Adrenal gland (tissue), 12 donors: ENCODE measurements around the gene AGPAT1. TPM values are rescaled to one million over a fixed set of nuclear protein-coding genes. Genes with fewer than 3 reads are reported as not detected.

Source experiments
- DNase-seq, 7 donors: peaks; one replicate each; pipeline ENCODE4 v3.0.0-alpha.2; 2019 to 2020
- H3K27ac ChIP-seq, 5 donors: fragments of 200-600 bp; sonication (generic) in 4 of 5; 1 replicate in 3 of 5; 2 replicates in 2 of 5; pipeline versions ENCODE4 v1.5.1 to v1.8.0; 2016 to 2020; ENCODE audit warnings: mild to moderate bottlenecking in 1 of 5
- H3K27me3 ChIP-seq: fragments of 200-600 bp; 2 replicates; pipeline ENCODE4 v1.8.0; 2021
- H3K36me3 ChIP-seq, 2 donors: fragments of 200-600 bp; replicated peaks in 1 of 2; 1 replicate in 1 of 2; 2 replicates in 1 of 2; pipeline versions ENCODE4 v1.5.1 to v1.8.0; 2018 to 2022
- H3K4me1 ChIP-seq, 2 donors: fragments of 200-600 bp; replicated peaks in 1 of 2; 1 replicate in 1 of 2; 2 replicates in 1 of 2; pipeline versions ENCODE4 v1.5.1 to v1.8.0; 2018 to 2021
- H3K4me3 ChIP-seq, 4 donors: fragments of 200-600 bp; sonication (generic) in 3 of 4; one replicate each; pipeline ENCODE4 v1.5.1; 2016 to 2018
- H3K9me3 ChIP-seq, 3 donors: fragments of 200-600 bp; sonication (generic) in 1 of 3; replicated peaks in 1 of 3; 1 replicate in 2 of 3; 2 replicates in 1 of 3; pipeline versions ENCODE4 v1.5.1 to v1.8.0; 2016 to 2021
- POLR2A ChIP-seq, 2 donors: fragments of 450-650 bp; IDR thresholded peaks; one replicate each; pipeline ENCODE4 v1.6.1; 2017; ENCODE audit warnings: antibody characterized with exemption in 2 of 2, mild to moderate bottlenecking in 2 of 2, moderate library complexity in 1 of 2
- WGBS, 4 donors: extraction: QIAGEN DNeasy Blood & Tissue Kit in 2 of 4; methylation state at CpG; one replicate each; pipeline versions ENCODE4 v1.1.5 to v1.1.7; 2013 to 2017; 5-methylcytosine and 5-hydroxymethylcytosine counted together
- intact Hi-C, 2 donors: fragments of 100-400 bp; cut with DNase I; formaldehyde crosslinking; loops; one replicate each; pipeline versions ENCODE4 v1.14.1 to v1.15.0; 2022 to 2023
- polyA plus RNA-seq, 3 donors: library from polyadenylated mRNA; stranded (reverse); fragments of 200-250 nt in 2 of 3; fragments of 350-450 nt in 1 of 3; fragmentation: Illumina TruSeq in 1 of 3; extraction: RNeasy Lipid Tissue Mini Kit (QIAGEN cat#74804) in 1 of 3; gene quantifications; one replicate each; pipeline ENCODE4 v1.2.3, GENCODE V29; 2013 to 2014
- total RNA-seq, 9 donors: library from RNA; depleted of rRNA in 4 of 9; stranded (reverse); fragments of >200 nt in 4 of 9; fragments of 120-200 nt in 1 of 9; fragmentation: NEBNext Ultra II Directional in 1 of 9; extraction: Animal tissue kit (Norgen Biotek cat#: 25700) in 1 of 9; gene quantifications; one replicate each; pipeline versions ENCODE4 v1.1.0 to v1.2.4, GENCODE V29; 2013 to 2023
- TF ChIP-seq, protein P1 (sequence below), 6 experiments: fragments of 450-650 bp in 4 of 6; fragments of 200-600 bp in 2 of 6; sonication (generic) in 1 of 6; IDR thresholded peaks; 1 replicate in 5 of 6; 2 replicates in 1 of 6; pipeline versions ENCODE4 v1.5.1 to v1.8.0; 2016 to 2021; ENCODE audit warnings: antibody characterized with exemption in 6 of 6, mild to moderate bottlenecking in 2 of 6, moderate library complexity in 1 of 6
- donor health status: healthy with polysubstance abuse.
- donor health status: Bipolar disorder and iron deficiency.
- donor health status: DM: yes; HTN: yes; CAD: no.
- donor health status: DM: no; HTN: no; CAD: no.
- donor health status: DM: no; HTN: no; CAD: no.
- donor health status: DM: yes; HTN: yes; CAD: no.

Gene AGPAT1
- total and polyA plus RNA-seq, 12 donors: 51.9 to 91.9 (median 68.5) TPM

DNA sequence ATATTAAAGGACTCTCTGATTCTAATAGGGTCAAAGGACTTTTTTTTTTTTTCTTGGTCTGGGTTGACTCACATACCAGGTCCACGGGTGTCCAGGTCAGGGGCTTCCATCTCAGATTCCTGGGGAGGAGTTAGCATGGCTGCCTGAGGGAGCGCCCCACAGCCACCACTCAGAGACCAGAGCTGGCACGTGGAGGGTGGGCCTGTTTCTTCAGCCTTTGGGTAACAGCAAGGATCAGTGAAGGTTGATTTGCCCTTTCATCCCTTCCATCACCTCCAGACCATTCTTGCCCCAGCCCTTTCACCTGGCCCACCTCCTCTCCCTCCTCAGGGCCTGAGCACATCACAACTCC is 22.4 kb upstream of the AGPAT1 start:
- Histone ChIP-seq H3K4me3 (no peak overlapping the region), H3K27me3 (no peaks in the 10 kb centered on the region), H3K36me3 (no peaks in the 10 kb centered on the region), H3K4me1 (peaks cover 6 to 26% of the 10 kb centered on the region in 2 donors), H3K9me3 (no peaks in the 10 kb centered on the region), H3K27ac (no peak overlapping the region)
- TF ChIP-seq, protein P1, sequence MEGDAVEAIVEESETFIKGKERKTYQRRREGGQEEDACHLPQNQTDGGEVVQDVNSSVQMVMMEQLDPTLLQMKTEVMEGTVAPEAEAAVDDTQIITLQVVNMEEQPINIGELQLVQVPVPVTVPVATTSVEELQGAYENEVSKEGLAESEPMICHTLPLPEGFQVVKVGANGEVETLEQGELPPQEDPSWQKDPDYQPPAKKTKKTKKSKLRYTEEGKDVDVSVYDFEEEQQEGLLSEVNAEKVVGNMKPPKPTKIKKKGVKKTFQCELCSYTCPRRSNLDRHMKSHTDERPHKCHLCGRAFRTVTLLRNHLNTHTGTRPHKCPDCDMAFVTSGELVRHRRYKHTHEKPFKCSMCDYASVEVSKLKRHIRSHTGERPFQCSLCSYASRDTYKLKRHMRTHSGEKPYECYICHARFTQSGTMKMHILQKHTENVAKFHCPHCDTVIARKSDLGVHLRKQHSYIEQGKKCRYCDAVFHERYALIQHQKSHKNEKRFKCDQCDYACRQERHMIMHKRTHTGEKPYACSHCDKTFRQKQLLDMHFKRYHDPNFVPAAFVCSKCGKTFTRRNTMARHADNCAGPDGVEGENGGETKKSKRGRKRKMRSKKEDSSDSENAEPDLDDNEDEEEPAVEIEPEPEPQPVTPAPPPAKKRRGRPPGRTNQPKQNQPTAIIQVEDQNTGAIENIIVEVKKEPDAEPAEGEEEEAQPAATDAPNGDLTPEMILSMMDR (IDR thresholded peaks at IDR 0.05): no peak
- TF ChIP-seq POLR2A (IDR thresholded peaks at IDR 0.05): no peak
- 65 to 72% (median 67%) methylated on average over 2 to 3 of the region's 3 CpGs for WGBS, 4 donors
- intact Hi-C loops: no loop called here
- peak in 1 of 7 donors; percentile 59 for DNase-seq

DNA sequence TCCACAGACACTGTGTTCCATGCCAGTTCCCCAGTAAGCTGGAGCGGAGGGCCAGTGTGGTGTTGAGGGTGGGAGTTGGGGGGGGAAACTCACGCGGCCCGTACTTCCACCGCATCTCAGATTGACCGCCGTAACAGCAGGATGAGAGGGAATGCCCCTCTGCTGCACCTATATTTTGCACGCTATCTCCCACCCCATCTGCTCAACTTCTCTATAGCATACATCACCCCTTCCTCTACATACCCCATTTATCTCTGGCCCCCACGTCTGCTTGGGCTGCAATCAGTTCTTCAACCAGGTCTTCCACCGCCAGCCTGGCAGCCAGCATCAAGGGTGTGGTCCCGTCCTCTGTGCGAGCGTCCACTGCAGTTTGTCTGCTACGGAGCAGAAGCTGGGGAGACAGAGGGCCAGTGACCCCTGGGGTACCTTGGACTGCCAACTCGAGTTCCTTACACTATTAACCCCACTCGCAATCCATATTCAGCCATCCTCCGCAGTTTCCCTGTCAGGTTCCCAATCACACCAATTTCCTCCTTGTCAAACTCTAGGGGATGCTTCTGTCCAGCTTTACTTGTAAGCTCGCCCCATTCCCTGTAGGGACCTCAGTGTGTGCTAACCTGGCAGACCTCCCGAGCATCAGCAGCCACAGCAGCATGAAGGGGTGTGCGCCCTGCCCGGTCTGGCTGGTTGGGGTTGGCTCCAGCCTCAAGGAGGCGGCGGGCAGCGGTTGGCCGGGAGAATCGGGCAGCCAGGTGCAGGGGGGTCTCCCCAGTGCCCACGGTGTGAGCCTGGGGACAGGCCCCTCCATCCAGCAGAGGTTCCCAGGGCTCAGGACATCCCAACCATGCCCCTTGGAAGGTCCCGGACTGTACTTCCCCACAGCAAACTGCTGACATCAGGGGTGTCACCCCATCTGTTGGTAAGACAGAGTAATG is 21.1 kb upstream of the AGPAT1 start:
- TF ChIP-seq POLR2A (IDR thresholded peaks at IDR 0.05): no peak
- TF ChIP-seq, protein P1 (IDR thresholded peaks at IDR 0.05): no peak

DNA sequence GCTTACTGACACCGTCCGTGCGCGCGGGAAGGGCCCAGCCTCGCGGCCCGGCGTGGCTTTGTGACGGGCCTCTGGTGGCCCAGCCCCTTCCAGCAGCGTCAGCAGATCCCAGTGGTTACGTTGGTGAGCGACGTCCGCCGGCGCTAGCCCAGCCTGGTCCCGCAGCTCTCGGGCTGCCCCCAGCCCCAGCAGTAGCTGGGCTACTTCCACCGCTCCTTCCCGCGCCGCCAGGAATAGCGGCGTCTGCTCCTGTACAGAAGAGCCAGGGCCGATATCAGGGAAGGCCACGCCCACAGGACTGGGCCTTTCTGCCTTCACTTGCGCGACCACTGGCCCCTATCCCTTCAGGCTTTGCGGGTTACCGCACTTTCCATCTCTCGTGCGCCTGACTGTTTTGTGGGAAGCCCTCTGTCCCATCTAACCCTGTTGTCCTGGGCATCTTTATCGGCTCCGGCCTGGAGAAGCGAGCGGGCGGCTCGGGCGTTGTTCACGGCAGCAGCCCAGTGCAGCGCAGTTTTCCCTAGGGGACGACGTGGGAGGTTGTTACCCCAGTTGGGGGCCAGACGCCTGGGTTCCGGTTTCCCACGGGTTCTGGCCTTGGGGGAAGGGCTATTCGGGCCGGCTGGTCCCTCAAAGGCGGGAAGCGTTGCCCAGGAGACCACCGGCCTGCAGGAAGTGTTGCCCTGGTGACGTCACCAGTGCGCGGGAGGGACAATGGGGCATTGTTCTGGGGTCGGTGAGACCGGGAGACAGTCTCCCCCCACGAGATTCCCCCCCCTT is 20.2 kb upstream of the AGPAT1 start:
- intact Hi-C loops: no loop called here
- 0 to 1% (median 0%) methylated on average over 5 to 58 of the region's 58 CpGs for WGBS, 4 donors

More for the DNA sequence above, 21.1 kb upstream of the AGPAT1 start:
- WGBS, 4 donors: 22 to 32% (median 27%) methylated on average over 16 to 28 of the region's 28 CpGs
- H3K27me3 ChIP-seq: no peaks in the 10 kb centered on the region
- H3K9me3 ChIP-seq: no peaks in the 10 kb centered on the region
- DNase-seq: peak in 3 of 7 donors; percentile 49 to 74 (median 54)
- intact Hi-C loops: no loop called here
- H3K27ac ChIP-seq: peak overlapping the region in 4 of 5 donors; percentile 98 to 100 (median 100)
- peak overlapping the region in 2 of 4 donors; percentile 77 to 95 for H3K4me3 ChIP-seq
- H3K36me3 ChIP-seq: no peaks in the 10 kb centered on the region
- peaks cover 6 to 27% of the 10 kb centered on the region in 2 donors for H3K4me1 ChIP-seq

More for the DNA sequence above, 20.2 kb upstream of the AGPAT1 start:
- H3K4me3 ChIP-seq: peak overlapping the region; percentile 12 to 95 (median 84)
- TF ChIP-seq, protein P1 (IDR thresholded peaks at IDR 0.05): peak in 1 of 6 experiments; percentile 2
- TF ChIP-seq POLR2A (IDR thresholded peaks at IDR 0.05): peak; percentile 98
- H3K36me3 ChIP-seq: no peaks in the 10 kb centered on the region
- peak; percentile 85 to 97 (median 90) for DNase-seq
- H3K27me3 ChIP-seq: no peaks in the 10 kb centered on the region
- H3K4me1 ChIP-seq: peaks cover 6 to 29% of the 10 kb centered on the region in 2 donors
- H3K27ac ChIP-seq: peak overlapping the region; percentile 98 to 100 (median 99)
- H3K9me3 ChIP-seq: no peaks in the 10 kb centered on the region
